Stimulated activated CD4-positive, alpha-beta T cell treated with anti-CD3 and anti-CD28 coated beads, TNF-alpha, amount 100 ng/mL, for 24 hours (primary cell): ENCODE measurements around the gene GID8.
"Not testable (repeated sequence)": the region's sequence is repeated elsewhere in the genome, so short reads cannot be mapped to it uniquely, and the experiment has no call there.

Source experiments
- DNase-seq, 3 experiments: peaks; one replicate each; pipeline ENCODE4 v3.0.0-alpha.2; 2020; ENCODE audit warnings: low read depth in 3 of 3

The GID8 gene

DNA sequence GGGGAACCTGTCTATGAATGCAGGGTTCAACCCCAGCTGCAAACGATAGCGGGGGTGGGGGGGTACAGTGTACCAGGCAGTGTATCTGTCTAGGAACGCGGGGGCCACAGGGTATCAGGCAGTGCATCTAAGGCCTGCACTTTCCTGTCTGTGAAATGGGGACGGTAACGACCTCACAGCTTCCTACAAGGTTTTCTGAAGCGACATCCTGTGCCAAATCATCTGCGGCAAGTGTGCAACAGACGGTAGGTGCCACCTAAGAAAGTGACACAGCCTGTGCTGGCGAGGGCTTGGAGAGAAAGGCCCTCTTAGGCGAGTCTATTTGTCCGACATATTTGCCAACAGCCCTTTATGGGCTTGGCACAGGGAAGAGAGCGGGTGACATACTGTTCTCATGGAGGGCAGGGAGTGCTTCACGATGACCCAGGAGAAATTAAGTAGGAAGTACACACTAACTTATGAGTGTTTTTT lies 15.5 kb upstream of the GID8 start:
- DNase-seq, result peak in 1 of 3 experiments; percentile 31

DNA sequence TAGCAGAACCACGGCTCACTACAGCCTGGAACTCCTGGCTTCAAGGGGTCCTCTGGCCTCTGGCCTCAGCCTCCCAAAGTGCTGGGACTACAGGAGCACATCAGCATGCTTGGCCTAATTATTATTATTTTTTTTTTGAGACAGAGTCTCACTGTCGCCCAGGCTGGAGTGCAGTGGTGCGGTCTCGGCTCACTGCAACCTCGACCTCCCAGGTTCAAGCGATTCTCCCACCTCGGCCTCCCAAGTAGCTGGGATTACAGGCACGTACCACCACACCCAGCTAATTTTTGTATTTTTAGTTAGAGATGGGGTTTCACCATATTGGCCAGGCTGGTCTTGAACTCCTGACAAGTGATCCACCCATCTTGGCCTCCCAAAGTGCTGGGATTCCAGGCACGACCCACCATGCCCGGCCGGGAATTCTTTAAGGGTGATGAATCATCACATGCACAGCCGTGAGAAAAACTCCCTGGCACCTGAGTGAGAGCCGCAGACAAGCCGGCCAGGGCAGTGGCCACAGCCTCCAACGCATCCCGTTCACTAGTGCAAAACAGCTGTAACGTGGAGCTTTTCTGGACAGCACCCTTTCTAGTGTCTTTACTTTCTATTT lies 14.8 kb upstream of the GID8 start:
- DNase-seq, result not testable (repeated sequence)

DNA sequence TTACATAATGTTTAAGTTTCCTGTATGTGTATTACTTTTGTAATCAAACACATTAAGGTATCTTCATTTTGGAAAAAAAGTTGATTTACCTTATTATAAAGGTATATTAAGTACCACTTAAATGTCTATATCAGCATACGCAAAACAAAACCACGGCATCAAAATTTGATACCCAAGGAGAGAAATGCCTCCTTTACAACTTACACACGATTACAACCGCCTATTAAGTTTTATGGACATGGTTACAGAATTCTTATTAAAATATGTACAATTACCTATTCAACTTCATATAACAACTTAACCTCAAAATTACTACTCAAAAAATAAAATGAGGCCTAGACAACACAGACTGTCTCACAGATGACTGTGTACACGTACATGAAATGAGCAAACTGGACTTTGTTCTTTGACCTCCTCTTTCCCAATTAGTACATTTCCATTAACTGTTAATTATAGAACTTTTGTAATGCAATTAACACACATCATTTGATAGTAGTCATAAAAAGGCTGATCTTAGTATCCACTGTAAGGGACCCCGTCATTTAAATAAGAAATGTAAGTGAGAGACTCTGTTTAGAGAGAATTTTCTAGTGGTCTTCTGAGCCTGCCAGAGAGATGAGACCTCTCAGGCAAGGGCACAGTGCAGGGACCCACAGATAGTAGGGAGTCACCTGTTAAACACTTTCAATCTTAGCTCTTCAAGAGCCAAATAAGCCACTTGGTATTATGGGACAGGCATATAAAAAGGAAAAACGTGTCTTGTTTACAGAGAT lies 14.1 kb upstream of the GID8 start:
- DNase-seq, result no peak

DNA sequence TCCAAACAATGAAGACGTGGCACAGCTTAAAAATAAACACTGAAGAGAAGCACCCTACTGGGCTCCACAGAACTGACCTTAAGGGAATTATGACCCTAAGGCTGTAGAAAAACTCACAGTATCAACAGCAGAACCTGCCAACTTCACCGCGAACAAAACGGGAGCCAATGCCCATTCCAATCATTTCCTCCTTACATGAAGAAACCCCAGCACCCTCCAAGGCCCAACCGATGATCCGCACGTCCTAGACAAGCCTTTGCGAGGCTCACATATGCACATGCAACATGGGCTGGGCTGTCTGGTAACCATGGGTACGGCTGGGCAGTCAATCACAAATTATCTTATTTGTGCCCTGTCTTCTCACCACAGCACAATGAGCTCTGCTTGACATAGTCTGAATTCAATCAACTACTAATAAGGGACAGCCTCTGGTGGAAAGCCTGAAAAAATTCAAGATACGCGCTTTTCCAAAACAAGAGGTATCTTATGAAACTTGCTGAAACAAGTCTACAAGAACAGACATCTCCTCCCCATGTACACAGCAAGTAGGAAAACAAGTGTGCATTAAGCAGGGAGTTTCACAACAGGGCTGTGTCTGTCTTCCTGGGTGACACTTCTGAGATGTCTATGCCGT lies 13.4 kb upstream of the GID8 start:
- no peak for DNase-seq

DNA sequence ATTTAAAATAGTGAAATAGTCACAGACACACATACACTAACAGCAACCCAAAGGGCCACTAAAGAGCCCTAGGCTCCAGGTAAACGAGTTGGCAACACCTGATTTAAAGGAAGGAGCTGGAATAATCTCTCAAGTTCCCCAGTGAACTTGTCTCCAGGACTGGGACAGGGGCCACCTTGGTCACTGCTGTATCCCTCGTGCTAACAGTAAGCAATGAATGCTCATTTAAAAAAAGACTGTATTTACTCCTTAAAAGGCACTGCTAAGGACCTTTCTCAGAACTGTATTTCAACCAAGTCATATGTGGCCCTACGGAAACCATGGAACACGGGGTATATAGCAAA lies 12.9 kb upstream of the GID8 start:
- DNase-seq, result no peak

DNA sequence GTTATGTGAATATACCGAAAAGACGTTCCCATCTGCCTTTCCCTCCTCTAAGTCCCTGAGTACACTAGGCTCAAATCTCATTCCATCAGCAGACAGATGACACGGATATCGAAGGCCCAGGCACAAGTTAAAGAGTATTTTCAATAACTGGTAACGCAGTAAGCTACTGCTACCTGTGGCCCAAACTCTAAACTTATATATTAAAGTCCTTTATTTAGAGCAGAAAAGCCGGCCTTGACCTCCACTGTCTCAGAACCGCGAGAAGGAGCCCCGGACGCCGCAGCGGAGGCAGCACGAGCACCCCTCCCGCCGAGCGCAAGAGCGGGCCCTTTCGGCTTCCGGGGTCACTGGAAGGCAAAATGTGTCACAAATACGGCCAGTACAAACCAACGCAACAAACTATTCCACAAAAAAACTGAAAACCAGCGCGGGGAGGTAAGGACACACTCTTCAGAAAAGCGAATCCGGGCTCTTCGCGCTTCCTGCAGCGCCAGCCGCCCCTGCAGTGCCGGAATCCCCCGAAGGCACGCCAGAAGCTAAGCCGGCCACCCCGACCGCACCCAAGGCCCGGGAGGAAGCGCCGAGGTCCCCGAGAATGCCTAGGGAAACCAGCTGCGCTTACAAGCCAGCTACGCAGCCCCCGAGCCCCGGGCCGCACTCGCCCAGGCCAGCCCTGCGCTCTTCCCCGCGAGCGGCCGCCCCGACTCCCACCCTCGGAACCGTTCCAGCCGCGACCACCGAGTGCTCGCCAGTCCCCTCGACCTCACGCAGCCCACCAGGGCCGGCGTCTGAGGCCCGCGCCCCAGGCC lies 12.3 kb upstream of the GID8 start:
- peak in 1 of 3 experiments; percentile 37 for DNase-seq

DNA sequence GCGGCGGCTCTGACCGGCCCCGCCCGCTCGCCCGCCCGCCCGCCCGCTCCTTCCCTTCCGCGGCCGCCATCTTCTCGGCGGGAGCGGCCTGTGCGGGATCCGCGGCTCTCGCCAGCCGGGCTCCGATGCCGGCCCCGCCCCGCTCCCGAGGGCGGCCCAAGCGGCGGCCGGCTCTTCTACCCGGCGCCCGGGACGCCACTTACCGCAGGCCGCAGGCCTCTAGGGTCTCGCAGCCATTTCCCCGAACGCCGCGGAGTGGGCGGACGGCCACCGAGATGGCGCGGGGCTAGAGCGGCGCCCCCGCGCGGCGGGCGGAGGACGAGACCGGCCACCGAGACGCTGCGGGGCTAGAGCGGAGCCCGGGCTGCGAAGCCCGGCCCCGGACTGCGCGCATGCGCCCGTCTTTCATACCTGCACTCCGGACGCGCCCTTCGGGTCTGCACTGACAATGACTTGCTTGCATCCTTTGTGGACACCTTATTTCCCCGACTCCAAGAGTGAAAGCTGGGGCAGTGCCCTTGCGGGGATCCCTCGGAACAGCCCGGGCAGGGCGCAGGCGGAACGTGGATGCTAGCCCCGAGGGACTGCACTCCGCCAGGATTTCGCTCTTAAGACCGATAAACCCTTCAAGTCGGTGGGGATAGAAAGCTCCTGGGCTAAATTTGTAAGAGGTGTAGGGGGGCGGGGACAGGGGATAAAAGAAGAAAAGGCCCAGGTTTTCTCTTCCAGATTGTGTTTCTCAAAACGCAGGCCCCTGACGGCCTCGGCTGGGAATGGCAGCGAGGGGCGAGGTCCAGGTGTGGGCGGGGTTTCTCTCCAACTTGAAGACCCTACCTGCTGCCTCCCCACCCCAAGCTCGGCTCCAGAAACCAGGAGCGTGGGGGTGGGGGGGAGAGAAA lies 11.5 kb upstream of the GID8 start, which contains the start of gene DIDO1:
Gene DIDO1 (minus strand): TSS at position 277 of the 899 bp plus-strand sequence.
- peak; percentile 81 to 88 (median 84) for DNase-seq

DNA sequence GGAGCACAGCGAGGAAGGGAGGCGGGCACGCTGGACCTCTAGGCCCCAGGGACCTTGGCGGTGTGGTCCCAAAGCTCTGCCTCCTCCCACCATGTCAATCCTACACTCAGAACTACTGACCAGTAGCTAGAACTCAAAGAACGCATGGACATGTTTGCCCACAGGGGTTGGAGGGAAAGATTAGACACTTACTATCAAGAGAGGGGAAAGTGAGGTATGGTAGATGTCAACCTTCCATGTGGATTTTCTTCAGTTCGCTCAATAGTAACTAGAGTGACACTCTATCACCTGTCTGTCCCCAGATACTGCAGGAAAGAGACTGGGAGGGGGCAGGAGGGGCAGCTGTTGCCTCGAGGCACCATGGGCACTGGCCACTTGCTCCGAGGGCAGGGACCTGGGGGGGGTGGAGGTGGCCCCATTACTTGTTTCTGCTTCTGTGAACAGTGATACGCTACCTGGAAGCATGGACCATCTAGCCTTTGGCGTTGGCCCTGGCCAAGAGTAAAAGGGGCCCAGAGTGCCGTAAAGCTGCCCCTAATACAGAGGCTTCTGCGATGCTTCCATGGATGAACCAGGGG lies 10.7 kb upstream of the GID8 start:
- no peak for DNase-seq

DNA sequence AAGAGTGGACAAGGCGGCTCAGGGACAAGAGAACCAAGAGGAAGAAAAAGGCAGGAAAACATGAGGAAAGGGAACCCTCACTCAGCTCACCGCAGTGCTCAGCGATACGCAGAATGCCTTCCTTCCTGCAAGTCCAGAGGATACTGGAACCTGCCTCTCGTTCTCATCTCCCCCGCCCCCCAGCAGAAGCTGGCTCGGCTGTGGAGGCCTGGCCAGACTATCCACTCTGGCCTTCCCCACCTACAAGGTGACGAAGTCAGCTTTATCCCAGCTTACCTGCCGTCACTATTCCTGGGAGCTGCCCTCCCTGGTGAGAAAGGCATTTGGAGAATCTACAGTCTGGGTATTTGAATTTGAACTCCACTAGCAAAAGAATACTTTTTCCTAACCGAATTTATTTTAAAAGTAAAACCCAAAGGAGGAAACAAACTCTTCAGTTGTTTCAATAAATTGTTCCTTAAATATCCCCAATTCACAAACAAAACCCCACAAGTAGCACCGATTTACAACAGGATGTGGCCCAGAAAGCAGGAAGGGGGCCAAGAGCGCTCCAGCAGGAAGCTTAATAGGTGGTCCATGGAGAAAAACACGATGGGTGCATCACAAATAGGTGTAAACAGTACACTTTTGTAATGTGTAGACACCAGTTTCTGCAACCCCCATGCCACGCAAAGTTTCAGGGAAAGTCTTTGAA lies 9.6 kb upstream of the GID8 start:
- no peak for DNase-seq

DNA sequence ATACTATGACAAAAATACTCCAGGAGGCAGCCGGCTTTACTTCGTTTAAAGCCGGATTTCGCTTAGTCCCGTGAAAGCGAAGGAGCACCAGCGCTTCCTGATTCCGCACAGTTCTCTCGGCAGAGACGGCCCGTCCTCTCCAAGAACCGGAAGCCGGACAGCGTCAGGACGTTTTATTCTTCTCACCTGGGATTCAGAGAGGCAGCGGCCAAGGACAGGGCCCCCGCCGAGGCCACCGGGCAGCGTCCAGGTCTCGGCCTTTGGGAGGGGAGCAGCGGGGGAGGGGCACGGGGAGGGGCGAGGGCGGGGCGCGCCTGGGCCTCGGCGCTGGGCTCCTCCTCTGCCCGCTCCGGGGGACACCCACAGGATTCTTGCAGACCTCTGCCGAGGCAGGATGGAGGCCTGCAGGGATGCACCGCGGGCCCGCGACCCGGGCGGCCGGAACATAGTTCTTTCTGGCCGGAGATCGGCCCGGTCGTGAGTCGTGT lies 8.9 kb upstream of the GID8 start:
- DNase-seq, result peak in 1 of 3 experiments; percentile 50

DNA sequence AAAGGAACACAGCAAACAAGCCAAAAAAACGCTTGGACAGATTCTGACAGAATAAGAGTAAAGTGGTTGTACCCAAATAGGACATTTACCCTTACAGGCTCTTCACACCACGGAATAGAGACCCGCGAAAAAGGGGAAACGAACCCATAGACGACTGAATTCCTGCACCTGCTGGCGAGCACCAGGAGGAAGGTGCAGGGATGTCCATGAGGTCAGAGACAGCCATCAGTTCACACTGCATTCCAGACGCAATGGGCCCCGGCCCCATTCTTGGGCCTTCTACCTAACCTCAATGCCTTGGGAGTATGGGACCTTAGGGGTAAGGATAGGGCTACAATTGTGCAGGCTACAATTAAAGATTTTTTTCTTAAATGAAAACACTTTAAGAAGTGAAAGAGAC lies 6.5 kb upstream of the GID8 start:
- DNase-seq, result no peak

DNA sequence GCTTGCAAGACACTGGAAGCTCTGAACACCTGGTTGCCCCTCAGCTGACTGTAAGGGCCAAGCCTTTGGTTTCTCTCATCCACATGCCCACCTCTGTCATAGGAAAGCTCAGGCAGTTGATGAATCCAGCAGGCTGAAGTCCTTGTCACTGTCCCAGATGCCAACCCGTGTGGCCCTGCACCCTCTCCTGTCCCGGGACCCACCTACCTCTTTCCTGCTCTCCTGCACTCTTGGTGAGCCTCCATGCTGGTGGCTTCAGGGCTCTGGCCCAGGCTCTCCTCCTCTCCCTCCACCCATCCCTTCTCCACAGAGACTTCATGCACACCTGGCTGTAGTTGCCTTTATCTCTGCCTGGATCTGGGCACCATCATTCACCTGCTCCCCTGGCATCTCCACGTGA lies 4.0 kb upstream of the GID8 start:
- no peak for DNase-seq

DNA sequence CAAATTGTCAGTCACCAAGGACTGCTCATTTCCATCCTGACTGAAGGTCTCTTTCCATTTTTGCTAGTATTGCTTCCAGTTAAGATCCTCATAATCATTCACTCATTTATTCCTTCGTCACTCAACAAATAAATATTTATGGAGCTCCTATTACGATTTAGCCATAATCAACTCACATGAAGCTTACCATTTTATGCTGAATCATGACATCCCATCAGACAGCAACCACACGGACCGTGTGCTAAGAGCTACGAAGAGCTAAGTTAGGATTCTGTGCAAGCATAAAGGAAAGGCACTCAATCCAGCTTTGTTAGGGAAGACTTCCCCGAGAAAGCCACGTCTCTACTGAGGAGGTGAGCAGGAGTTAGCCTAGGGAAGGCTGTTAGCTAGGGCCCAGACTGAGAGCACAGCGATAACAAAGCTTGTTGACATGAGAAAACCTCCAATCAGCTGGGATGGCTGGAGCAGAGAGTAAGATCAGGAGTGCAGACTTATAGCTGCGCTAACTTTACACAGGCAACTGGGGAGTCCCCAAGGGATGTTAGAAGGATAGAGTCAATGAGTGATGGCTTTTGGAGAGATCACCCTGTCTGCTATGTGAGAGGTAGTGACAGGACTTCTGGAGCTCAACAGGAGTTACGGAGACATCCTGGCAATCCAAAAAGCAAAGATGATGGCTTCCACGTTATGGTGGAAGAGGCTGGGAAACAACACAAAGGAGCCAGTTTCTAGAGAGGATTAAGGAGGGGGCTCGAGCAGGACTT lies 2.6 kb upstream of the GID8 start:
- no peak for DNase-seq

DNA sequence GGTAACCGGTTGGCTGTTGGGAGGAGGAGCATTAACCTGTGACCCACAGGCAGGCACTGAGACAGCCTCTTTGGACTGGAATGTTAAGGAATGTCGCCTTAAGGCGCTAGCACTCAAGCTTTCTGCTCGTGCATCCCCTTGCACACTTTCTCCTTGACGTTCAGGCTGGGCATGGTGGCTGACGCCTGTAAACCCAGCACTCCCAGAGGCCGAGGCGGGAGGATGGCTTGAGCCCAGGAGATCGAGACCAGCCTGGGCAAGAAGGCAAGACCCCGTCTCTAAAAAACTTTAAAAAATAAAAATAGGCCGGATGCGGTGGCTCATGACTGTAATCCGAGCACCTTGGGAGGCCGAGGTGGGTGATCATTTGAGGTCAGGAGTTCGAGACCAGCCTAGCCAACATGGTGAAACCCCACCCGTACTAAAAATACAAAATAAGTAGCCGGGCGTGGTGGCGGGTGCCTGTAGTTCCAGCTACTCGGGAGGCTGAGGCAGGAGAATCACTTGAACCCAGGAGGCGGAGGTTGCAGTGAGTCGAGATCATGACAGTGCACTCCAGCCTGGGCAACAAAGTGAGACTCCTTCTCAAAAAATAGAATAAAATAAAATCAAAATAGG lies 1.9 kb upstream of the GID8 start:
- DNase-seq, result no peak

DNA sequence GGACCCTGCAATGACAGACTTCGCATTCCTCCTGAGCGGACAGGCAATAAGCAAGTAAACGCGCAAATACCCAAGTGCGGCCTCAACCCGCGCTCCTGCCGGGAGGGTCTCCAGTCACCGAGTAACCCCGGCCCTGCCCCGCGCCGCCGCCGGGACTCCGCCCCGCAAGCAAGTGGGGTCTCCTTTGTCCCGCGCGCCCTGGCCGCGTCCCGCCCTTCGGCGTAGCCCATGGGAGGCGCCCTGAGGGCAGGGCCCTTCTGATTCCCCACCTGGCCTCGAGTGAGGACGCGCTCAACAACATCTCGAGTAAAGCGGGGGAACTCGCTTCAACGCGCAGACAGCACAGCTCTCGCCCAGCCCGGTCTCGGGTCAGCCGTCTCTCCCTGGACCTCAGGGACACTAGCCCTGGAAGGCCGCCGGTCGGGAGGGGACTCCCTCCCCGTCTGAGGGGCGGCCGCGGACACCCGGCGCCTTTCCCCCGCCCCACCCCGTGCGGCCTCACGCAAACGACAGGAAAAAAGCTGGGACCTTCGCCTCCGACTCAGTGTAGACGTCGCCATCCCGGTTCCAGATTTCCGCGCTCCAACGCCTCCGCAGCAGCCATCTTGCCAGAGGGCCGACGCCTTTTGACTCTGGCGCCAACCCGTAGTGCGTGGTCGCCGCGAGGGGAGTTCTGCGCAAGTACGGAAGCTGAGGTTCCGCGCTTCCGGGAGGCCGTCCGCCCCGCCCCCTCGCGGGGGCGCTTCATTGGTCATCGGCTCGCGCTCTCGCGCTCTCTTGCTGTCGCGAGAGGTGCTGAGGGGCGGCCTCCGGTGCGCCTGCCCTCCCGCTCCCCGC lies 461 bp upstream of the GID8 start:
- DNase-seq, result peak; percentile 93 to 95 (median 95)

DNA sequence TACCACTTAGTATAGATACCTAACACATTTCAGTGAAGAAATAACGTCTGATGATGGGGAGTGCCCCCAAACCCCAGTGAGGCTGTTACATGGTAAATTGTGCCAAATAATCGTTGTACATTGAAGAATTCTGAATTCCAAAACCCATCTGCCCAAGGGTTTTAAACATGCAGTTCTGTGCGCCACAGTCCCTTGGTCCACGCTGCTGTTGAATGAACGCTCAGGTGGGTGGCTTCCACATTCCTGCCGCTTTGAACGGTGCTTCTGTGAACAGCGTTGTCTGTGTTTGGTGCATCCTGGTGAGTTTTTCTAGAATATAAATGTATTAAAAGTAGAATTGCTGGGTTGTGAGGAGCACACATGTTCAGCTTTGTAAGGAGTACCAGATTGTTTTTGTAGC lies 2.9 kb downstream of the GID8 start:
- no peak for DNase-seq

DNA sequence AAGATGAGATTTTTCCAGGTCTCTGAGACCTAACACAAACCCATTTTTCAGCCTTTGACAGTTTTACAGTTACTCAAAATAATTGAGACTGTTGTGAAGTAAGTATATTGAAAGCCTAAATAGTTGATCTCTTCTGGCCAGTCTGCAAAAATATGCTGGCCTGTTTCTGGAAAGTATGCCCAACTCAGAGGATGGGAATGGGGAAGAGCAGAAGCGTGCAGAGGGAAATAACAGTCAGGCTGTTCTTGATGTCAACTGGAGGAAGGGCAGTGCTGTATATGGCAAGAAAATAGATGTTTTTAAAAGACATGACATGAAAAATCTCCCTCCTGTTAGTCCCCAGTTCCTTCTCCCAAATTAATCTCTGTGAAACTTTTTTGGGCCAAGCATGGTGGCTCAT lies 3.8 kb downstream of the GID8 start:
- no peak for DNase-seq

DNA sequence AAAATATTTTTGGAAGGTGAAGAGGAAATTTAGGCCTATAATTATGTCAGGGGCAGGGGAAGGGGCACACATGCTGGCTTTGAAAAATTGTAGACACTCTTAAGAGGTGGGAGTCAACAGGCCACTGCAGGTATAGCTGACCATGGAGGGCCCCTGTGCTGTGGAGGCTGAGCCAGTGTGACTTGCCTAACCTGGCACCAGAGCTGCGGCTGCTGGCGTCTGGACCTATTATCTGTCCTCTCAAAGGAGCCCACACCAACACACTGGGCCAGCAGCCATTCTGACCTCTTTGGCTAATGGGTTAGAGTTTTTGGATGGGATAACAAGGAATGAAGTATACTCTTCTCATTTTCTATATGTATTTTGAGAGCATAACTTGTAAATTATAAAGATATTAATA lies 4.5 kb downstream of the GID8 start:
- no peak for DNase-seq
